Stimulated activated CD4-positive, alpha-beta T cell treated with anti-CD3 and anti-CD28 coated beads, Interleukin-1b, Interleukin-23, amount 100 ng/mL, for 24 hours (primary cell): Measurements from ENCODE around the gene AMZ1.
"Not testable (repeated sequence)": the region's sequence is repeated elsewhere in the genome, so short reads cannot be mapped to it uniquely, and the experiment has no call there.

Experiments used
- DNase-seq, 4 experiments: peaks; one replicate each; pipeline ENCODE4 v3.0.0-alpha.2; 2020; ENCODE audit warnings: low read depth in 4 of 4, low spot score in 1 of 4

Gene AMZ1

DNA sequence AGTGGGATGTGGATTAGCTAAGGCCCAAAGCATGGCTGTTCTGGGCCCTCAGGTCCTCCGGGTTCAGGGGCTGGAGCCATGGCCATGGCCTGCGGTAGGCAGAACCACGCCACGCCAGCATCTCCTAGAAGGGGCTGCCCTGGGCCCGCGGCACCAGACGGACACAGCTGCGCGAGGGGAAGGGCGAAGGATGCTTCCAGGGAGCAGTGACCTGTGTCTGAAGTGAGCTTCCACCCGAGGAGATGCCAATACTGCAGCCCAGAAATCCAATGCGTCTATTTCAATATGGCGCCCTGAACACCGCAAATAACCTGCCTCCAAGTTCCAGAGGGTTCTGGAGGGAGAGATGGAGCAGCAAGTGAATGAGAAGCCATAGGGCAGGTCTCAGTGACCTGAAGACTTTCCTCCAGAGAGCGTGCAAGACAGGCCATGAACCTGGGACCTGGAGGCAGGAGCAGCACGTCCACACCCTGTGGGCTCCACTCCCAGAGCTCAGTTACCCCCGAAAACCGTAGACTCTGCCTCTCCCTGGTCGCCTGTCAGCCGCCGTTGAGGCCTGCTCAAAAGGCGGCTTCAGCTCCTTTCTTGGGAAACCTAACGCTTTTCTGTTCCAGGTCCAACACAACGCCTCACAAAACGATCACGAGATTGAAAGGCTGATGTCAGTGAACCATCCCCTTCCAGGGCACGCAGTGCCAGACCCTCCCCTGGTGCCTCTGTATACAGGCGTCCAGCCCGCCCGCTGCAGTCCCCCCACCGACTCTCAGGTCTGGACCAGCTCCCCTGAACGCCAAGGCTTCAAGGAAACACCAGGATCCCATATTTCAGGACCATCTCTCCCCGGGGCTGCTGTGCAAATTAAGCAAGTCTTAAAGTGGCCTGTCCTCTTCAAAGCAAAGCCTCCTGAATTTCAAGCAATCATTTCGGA, 37.4 kb downstream of the AMZ1 start:
- DNase-seq, result no peak

DNA sequence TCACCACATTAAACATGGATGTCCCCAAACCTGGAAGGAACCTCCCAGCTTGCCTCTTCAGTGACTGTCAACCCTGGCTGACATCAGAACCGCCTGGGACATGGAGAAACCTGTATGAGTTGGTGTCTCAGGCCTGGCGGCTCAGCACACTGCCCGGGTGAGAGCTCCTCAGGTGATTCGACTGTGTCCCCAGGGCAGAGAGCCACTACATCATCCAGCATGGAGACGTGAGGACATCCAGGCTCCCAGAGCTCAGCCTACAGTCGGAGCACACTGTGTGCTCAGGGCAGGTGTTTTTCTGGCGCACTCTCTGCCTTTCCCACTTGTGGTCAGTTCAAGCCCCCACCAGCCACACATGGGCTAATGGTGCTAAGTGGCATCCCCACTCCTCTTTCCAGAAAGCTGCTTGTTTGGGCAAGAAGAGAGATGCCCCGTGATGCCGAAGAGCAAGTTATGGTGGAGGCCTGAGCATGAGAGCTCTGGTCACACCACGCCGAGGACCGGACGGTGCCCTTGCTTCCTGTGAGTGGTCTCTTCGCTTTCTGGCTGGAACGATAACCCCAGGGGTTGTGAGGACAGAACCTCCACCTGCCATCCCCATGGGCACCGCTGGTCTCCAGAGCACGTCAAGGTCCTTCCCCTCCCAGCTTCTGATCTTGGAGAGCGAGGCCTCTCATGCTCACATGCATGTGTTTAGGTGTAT, 38.5 kb downstream of the AMZ1 start:
- DNase-seq, result no peak

DNA sequence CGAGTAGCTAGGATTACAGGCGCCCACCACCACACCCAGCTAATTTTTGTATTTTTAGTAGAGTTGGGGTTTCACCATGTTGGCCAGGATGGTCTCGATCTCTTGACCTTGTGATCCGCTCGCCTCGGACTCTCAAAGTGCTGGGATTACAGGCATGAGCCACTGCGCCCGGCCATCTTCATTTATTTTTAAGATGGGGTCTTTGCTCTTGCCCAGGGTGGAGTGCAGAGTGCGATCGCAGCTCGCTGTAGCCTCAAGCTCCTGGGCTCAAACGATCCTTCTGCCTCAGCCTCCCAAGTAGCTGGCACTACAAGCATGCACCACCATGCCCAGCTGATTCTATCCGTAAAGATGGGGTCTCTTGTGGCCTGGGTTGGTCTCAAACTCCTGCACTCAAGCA, 39.2 kb downstream of the AMZ1 start:
- not testable (repeated sequence) for DNase-seq

DNA sequence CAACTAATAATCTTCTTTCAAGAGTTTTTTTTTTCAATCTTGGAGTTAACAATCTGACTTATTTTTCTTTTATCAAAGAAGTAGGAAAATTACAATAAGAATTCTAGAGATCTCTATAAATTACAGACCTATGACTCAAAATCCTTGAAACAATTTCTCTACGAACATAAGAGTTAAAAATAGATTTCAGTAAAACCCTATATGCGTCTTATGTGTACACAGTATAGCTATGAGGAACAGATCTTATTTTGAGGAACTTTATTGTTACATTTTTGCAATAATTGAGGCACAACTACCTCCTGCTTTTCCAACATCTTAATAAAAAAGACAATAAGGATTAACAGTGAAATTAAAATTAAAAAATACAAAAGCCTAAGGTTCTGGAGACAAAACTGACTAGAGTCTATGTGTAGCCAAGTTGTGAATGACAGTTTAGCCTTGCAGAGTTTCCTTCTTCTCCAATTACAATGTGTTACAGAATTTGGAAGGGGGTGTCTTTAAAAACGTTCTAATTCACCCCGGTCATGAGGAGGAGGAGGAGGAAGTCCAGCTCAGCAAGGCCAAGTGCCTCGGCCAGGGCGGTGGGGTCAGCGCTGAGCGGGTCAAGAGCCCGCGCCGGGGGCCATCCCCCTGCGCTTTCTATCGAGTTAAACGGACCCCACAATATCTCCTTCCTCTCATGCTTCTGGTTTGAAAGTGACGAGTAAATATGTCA, 40.5 kb downstream of the AMZ1 start:
- no peak for DNase-seq

DNA sequence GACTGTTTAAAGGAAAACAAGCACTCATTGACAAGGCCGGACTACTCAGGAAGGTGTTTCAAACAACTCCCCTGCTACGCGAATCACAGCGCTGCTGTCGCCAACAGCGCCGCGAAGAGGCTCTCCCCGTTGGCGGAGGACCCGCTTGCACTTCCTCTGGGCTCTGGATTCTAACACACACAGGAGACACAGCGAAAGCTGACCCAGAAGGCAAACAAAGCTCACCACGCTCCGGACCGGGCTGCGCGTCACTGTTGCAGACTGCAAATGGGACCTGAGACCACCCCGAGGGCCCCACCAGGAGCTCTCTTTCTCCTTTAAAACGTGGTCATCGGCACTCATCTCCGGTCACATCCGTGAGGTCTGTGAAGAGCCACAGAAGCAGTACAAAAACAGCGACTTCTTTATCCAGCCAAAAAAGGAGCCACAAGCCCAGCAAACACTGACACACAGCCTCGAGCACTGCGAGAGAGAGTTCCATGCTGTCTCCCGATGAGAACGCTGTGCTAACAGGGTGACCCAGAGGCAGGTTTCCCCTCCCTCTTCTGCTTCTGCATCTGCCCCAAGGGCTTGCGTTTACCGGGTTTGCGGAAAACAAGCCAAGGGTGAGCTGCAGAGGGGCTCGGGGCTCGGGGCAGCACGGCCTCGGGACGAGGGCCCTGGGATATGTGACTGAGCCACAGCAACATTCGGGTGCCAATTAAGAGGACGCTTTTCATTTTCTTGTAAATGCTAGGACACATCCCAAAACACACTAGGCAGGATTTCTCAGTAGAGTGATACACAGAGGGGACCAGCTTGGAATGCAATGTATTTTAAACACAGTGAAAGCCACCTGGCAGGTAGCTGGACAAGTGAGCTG, 41.3 kb downstream of the AMZ1 start:
- no peak for DNase-seq

DNA sequence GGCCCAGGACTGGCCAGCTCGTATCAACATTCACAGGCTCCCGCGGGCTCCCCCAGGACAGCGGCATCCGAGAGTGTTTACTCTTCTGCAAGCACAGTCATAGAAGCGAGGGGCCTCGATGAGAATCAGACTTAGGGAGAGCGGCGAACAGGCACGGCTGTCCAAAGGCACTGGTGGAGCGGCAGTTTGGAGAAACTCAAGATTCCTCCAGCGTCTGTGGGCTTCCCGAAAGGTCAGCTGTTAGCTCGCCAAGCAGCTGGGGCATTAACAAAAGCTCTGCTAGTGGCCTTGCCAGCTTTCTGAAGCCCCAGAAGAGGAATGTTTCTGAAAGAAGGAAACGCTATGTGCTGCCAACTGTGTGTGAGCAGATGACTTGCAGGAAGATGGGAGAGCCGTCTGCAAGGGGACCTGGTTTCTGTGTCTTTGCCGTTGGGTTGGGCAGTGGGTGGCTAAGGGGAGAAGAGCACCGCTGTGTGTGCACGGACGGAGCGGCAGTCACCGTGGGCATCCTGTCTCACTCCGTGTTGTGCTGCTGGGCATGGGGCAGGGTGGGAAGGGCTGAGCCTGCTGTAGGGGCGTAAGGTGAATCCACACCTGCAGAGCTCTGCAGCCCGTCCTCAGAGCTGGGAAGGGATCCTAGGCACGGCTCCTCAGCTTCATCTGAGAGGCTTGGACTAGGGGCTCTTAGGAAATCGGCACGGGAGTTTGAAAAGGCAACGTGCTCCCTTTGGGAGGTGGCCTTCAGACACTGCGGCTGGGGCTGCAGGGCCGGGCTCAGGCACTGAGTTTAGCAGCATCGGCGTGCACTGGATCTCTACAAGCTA, 42.1 kb downstream of the AMZ1 start:
- no peak for DNase-seq

DNA sequence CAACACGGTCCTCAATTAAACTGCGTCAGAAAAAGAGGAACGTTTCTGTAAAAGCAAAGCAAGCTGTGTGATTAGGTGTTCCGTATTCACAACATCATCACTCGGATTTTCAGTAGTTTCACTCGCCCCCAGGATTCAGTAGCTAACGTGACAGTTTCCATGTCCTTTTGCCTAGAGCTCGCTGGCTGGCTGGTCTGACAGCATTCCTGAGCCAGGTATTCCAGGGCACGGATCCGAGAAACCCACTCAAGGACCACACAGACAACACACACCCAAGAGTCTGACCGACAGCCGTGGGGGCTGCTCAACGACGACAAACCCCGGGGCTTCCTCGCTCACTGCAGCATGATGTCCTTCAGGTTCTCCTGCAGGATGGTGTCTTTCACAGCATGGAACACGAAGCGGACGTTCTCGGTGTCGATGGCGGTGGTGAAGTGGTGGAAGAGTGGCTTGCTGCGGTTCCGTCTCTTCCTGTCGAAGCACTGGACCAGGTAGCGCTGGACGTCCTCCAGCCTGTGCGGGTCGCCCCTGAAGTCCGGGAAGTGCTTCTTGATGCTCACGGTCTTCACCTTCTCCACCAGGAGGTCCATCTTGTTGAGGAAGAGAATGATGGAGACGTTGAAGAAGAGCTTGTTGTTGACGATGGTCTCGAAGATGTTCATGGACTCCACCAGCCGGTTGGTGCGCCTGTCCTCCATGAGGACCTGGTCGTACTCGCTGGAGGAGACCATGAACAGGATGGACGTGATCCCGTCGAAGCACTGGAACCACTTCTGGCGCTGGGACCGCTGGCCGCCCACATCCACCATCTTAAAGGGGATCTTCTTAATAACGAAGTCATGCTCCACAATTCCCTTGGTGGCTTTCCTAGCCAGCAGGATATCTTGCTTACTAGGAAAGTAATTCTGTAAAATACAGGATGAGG, 43.1 kb downstream of the AMZ1 start:
- DNase-seq, result no peak

DNA sequence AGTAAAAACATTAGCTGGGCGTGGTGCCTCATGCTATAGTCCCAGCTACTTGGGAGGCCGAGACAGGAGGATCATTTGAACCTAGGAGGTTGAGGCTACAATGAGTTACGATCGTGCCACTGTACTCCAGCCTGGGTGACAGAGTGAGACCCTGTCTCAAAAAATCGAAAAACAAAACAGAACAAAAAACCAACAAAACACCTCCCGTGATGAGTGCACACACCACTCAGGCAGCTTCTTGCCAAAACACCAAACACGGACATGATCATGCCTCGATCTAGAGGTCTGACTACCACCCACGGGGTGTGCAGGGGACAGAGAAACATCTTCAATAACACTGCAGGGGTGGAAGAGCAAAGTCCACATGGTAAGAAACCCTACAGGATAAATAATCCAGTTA, 44.4 kb downstream of the AMZ1 start:
- DNase-seq, result no peak

DNA sequence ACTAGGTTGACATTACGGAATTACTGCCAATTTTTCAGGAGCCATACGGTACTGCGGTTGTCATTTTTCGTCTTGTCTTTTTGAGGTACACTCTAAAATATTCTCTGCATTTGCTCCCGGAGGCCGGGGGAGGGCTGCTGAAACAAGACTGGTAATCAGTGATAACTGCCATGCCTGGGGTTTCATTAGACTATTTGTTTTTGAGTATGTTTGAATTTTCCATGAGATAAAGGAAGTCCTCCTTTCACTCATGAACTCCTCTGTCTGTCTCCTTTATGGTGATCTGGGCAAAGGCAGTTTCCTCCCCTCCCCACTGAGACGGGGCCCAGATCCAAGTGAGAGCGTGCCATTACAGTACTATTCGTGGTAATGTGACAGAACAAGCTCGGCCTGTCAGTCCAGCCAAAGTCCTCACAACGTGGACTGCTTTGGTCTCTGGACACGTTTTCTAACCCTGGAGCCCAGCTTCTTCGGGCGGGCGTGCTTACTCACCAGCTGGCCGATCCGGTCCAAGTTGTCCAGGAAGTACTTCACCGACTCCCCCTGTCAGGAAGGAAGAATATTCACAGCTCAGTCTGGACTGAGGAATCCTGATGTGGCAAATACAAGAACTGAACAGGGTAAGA, 45.1 kb downstream of the AMZ1 start:
- no peak for DNase-seq

DNA sequence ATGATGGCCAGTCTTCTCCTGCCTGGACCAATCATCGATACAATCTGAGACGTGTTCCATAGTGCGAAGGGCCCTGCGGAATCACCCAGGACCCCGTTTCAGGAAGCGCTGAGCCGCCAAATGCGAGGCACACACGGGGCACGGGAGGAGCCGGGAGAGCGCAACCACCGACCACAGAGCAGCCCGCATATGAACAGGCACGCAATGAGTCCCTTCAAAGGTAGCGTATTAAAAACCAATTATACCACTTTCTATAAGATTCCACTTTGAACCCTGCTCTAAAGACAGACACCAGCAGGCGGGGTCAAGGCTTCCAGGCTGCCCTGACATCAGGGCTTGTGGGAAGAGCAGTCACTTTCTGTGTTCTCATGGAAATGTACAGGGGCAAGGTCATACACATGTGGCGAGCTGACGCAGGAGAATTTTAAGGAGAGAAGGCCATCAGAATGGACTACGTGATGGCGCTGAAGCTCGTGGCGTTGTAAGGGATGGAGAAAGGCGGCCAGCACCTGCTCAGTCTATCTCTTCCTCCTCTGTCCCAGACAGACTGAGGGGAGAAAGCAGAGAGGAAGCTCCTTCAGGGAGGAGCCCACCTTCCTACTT, 46.2 kb downstream of the AMZ1 start:
- no peak for DNase-seq

DNA sequence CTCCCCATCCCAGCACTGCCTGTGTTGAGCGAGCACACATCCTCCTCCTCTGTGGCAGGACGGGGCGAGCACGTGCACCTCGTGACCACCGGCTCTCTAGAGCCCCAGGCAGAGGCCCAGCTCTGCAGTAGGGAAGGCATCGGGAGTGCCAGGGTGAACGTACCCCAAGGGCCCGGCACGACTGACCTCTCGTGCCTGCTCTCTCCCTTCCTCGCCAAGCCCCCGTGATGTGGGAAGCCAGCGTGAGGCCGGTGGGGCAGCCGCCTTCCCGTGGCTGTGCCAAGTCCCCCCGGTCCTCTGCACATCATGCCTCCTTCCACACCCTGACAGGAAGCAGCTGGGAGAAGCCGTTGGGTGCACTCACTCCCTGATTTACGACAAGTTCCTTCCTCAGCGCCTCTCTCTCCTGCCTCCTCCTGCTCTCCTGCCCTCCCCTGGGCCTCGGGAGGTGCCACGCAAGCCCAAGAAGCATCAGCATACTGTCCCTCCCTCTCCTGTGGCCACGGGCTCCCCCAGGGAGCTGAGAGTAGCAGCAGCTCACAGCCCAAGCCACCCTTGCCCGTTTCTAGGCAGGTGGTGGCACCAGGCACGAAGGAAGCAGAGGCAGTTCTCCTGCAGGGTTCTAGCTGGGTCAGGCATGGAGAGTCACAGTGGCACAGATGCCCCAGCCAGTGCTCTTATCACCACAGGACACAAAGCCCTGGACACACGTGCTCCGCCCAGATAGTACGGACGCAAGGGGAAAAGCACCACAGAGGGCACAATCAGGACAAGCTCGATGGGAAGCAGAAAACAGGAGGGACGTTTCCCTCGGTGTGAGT, 47.0 kb downstream of the AMZ1 start:
- DNase-seq, result no peak

DNA sequence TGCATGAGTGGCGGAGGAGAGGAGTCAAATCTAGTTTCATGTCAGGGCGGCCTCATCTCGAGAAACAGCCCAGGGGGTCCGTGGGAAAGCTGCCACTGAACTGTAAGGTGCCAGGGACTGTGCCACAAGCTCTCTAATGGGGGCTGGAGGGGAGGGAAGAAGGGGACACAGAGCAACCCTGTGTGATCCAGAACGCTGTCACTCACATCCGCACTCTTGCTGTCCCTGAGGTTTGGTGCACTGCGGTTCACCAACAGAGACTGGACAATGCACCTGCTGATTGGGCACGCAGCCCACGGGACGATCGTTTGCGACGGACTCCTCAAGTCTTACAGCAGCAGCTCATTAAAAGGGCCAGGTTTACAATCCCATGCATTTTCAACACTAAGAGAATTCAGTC, 47.7 kb downstream of the AMZ1 start:
- no peak for DNase-seq

DNA sequence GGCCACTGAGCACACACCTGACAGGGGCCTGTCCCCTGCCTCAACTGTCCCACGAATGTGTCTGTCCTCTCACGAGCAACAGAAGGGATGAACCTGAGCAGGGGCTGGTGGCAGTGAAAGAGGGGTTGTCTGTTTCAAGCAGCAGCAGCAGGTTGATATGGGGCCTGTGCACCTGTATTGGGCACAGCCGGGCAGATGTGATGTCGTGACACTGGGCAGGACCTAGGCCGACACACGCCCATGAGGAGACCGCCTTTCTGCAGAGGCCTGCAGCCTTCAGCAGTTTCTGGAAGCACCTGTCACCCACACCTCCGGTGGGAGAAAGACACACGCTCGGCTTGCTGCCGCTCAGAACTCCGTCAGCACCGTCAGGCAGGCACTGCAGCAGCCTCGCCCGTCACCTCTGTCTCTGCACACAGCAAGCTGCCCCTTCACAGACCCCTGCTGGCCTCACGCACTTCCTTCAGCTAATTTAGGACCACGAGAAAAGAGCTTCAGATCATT, 48.5 kb downstream of the AMZ1 start:
- no peak for DNase-seq

DNA sequence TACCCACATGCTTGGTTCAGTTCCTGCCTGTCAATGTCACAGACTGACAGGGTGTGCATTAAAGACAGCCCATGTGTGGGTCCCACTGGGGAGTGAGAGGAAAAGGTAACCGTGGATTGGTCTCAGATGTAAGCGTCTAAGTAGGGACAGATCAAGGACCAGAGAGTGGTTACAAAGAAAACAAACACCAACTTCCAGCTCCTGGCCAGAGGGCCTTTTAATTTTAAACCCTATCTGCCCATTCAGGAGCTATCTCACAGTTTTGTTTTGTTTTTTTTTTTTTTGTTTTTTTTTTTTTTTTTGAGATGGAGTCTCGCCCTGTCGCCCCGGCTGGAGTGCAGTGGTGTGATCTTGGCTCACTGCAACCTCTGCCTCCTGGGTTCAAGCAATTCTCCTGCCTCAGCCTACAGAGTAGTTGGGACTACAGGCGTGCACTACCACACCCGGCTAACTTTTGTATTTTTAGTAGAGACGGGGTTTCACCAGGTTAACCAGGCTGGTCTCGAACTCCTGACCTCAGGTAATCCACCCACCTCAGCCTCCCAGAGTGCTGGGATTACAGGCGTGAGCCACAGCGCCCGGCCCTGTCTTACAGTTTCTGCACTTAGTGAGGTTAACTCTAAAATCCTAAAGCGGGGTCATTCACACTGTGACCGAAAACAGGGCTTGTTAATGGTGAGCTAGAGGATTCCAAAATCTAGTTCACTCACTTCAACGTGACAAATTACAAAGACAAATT, 49.2 kb downstream of the AMZ1 start:
- DNase-seq, result not testable (repeated sequence)

DNA sequence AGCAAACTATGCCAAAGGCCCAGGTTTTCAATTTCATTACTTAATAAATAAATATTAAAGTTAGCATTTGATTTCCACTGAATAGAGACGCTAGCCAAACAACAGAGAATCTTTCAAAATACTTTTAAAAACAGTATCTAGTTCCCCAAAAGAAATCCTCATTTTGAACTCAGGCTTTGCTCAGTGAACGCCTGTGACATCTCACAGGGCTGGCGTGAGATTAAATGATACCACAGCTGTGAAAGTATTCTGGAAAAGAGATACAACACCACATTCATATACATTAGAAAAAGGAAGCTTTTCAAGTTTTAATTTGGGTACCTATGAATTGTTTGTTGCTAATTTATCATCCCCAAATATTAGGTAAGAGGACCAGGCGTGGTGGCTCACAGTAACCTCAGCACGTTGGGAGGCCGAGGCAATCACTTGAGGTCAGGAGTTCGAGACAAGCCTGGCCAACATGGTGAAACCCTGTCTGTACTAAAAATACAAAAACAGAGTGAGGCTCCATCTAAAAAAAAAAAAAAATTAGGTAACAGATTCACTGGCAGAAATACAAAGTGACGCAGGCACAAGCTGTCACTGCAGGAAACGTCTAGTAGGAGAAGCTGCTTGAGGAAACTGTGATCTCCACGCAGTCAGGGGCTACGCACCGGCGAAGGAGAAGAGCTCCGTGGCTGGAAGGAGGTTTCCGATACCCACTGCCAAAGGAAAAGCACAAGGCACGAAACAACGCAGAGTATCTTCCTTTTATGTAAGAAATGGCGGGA, 50.0 kb downstream of the AMZ1 start:
- DNase-seq, result no peak
